Testis (tissue), 2 donors: ENCODE data around the gene PDPK1.

Source experiments
- POLR2A ChIP-seq: fragments of 450-650 bp; IDR thresholded peaks from one replicate; pipeline ENCODE4 v1.6.1; 2017; ENCODE audit warnings: antibody characterized with exemption, mild to moderate bottlenecking, moderate library complexity
- TF ChIP-seq, protein P1 (sequence below), 3 experiments: fragments of 450-650 bp in 2 of 3; fragments of 200-600 bp in 1 of 3; sonication (generic) in 1 of 3; IDR thresholded peaks; one replicate each; pipeline ENCODE4 v1.5.1; 2016 to 2019; ENCODE audit warnings: antibody characterized with exemption in 3 of 3, mild to moderate bottlenecking in 2 of 3, moderate library complexity in 1 of 3

DNA sequence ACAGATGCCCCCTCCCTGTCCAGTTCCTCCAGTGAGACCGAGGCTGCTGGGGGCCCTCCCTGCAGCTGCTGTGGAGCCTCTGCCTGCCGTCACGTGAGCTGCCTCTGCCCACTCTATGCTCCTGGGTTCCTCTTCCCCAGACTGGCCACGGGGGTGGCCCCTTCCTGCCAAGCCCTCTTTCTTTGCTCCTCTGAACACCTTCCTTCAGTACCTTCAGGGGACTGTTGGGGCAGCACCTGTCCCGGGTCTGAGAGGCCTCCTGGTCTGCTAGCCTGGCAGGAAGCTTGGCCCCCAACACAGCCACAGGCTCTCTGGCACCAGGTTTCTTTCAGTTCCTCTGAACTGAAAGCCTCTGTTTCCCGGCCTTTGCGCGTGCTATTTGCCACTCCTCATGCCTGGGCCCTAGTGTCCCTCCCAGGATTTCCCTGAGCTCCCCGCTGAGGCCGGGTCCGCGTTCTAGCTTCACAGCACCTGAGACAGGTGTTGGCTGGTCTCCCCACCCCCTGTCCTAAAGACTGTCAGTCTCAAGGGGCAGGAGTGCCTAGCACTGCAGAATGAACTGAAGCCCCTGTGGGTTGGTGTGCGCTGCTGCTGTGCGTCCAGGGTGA is 30.7 kb upstream of the PDPK1 start:
- TF ChIP-seq, protein P1, sequence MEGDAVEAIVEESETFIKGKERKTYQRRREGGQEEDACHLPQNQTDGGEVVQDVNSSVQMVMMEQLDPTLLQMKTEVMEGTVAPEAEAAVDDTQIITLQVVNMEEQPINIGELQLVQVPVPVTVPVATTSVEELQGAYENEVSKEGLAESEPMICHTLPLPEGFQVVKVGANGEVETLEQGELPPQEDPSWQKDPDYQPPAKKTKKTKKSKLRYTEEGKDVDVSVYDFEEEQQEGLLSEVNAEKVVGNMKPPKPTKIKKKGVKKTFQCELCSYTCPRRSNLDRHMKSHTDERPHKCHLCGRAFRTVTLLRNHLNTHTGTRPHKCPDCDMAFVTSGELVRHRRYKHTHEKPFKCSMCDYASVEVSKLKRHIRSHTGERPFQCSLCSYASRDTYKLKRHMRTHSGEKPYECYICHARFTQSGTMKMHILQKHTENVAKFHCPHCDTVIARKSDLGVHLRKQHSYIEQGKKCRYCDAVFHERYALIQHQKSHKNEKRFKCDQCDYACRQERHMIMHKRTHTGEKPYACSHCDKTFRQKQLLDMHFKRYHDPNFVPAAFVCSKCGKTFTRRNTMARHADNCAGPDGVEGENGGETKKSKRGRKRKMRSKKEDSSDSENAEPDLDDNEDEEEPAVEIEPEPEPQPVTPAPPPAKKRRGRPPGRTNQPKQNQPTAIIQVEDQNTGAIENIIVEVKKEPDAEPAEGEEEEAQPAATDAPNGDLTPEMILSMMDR (IDR thresholded peaks at IDR 0.05): no peak
- no peak for TF ChIP-seq POLR2A
